ENCODE data around the gene IL20RB.
"Not testable (repeated sequence)": the region's sequence is repeated elsewhere in the genome, so short reads cannot be mapped to it uniquely, and the experiment has no call there.

Gene IL20RB

DNA sequence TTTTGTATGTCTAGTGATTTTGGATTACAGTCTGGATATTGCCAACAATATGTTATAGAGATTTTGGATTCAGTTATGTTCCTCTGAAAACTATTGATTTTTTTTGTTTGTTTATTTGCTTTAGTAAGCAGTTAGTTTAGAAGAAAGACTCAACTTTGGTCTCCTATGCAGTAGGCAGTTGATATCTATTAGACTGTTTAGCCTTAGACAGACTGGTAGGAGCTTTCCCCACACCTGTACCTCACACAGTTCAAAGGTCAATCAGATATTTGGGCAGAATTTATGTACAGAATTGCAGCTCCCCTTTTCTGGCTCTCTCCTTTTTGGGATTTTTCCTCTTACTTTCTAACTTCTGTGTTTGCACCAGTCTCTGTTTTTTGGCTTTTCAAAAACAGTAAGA lies 42.3 kb downstream of the IL20RB start:
- H3K27ac ChIP-seq (ENCODE audit: extremely low read depth, low read depth, low read length) = no peak overlapping the region
- H3K4me3 ChIP-seq (ENCODE audit: low read depth, low read length) = no peak overlapping the region
- H3K9me3 ChIP-seq (ENCODE audit: control insufficient read depth, insufficient read depth, low read depth, low read length) = no peaks in the 10 kb centered on the region
- ChIA-PET CTCF (no interaction called here), POLR2A (no interaction called here)
- no peak for TF ChIP-seq ZNF354C (tag by site-specific recombination; IDR thresholded peaks at IDR 0.05; ENCODE audit: borderline replicate concordance, low read depth)
- no peak for TF ChIP-seq ZNF501 (tag by site-specific recombination; IDR thresholded peaks at IDR 0.05)
- TF ChIP-seq BCL11B (tag by site-specific recombination; IDR thresholded peaks at IDR 0.05; ENCODE audit: low read depth) = no peak
- TF ChIP-seq, protein P1, sequence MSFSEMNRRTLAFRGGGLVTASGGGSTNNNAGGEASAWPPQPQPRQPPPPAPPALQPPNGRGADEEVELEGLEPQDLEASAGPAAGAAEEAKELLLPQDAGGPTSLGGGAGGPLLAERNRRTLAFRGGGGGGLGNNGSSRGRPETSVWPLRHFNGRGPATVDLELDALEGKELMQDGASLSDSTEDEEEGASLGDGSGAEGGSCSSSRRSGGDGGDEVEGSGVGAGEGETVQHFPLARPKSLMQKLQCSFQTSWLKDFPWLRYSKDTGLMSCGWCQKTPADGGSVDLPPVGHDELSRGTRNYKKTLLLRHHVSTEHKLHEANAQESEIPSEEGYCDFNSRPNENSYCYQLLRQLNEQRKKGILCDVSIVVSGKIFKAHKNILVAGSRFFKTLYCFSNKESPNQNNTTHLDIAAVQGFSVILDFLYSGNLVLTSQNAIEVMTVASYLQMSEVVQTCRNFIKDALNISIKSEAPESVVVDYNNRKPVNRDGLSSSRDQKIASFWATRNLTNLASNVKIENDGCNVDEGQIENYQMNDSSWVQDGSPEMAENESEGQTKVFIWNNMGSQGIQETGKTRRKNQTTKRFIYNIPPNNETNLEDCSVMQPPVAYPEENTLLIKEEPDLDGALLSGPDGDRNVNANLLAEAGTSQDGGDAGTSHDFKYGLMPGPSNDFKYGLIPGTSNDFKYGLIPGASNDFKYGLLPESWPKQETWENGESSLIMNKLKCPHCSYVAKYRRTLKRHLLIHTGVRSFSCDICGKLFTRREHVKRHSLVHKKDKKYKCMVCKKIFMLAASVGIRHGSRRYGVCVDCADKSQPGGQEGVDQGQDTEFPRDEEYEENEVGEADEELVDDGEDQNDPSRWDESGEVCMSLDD (tag by site-specific recombination; IDR thresholded peaks at IDR 0.05) = no peak
- TF ChIP-seq ZNF416 (tag by site-specific recombination; IDR thresholded peaks at IDR 0.05) = no peak
- TF ChIP-seq WT1 (tag by site-specific recombination; IDR thresholded peaks at IDR 0.05) = no peak
- no peak for TF ChIP-seq GLIS1 (tag by site-specific recombination; IDR thresholded peaks at IDR 0.05)
- no peak for TF ChIP-seq ZNF768 (tag by site-specific recombination; IDR thresholded peaks at IDR 0.05)
- no peak for TF ChIP-seq ZNF626 (tag by site-specific recombination; IDR thresholded peaks at IDR 0.05)
- TF ChIP-seq, protein P2, sequence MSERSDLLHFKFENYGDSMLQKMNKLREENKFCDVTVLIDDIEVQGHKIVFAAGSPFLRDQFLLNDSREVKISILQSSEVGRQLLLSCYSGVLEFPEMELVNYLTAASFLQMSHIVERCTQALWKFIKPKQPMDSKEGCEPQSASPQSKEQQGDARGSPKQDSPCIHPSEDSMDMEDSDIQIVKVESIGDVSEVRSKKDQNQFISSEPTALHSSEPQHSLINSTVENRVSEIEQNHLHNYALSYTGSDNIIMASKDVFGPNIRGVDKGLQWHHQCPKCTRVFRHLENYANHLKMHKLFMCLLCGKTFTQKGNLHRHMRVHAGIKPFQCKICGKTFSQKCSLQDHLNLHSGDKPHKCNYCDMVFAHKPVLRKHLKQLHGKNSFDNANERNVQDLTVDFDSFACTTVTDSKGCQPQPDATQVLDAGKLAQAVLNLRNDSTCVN (tag by site-specific recombination; optimal IDR thresholded peaks at IDR 0.05) = no peak
- TF ChIP-seq ZSCAN23 (tag by site-specific recombination; IDR thresholded peaks at IDR 0.05) = no peak
- TF ChIP-seq ZNF560 (tag by site-specific recombination; IDR thresholded peaks at IDR 0.05; ENCODE audit: borderline replicate concordance) = no peak
- TF ChIP-seq ZSCAN30 (tag by site-specific recombination; IDR thresholded peaks at IDR 0.05) = no peak
- H3K4me1 ChIP-seq (ENCODE audit: control insufficient read depth, insufficient read depth, low read length) = no peaks in the 10 kb centered on the region
- H3K36me3 ChIP-seq (ENCODE audit: control insufficient read depth in 2 of 2, insufficient read depth in 1 of 2, low read length in 2 of 2) = no peaks in the 10 kb centered on the region

- H3K27ac ChIP-seq (ENCODE audit: extremely low read depth, low read depth, low read length); H3K4me1 ChIP-seq (ENCODE audit: control insufficient read depth, insufficient read depth, low read length); H3K9me3 ChIP-seq (ENCODE audit: control insufficient read depth, insufficient read depth, low read depth, low read length); POLR2A ChIA-PET; H3K4me3 ChIP-seq (ENCODE audit: low read depth, low read length); H3K36me3 ChIP-seq (ENCODE audit: control insufficient read depth in 2 of 2, insufficient read depth in 1 of 2, low read length in 2 of 2): not testable (repeated sequence)
- CTCF ChIA-PET = interaction anchor here (0.6 kb wide), 1 partner anchor 220 kb away, joined by 3 read pairs; no protein-coding TSS in a partner anchor
Observed at GRCh38 chr3:137007376-137007775, 49.6 kb downstream of the IL20RB start.

GRCh38 chr3:137008131-137008530 lies 50.3 kb downstream of the IL20RB start:
- Histone ChIP-seq H3K9me3 (ENCODE audit: control insufficient read depth, insufficient read depth, low read depth, low read length) (no peaks in the 10 kb centered on the region), H3K36me3 (ENCODE audit: control insufficient read depth in 2 of 2, insufficient read depth in 1 of 2, low read length in 2 of 2) (no peaks in the 10 kb centered on the region), H3K4me1 (ENCODE audit: control insufficient read depth, insufficient read depth, low read length) (no peaks in the 10 kb centered on the region), H3K4me3 (ENCODE audit: low read depth, low read length) (no peak overlapping the region), H3K27ac (ENCODE audit: extremely low read depth, low read depth, low read length) (no peak overlapping the region)
- POLR2A ChIA-PET = no interaction called here
- CTCF ChIA-PET = interaction anchor here (0.6 kb wide), 1 partner anchor 219 kb away, joined by 3 read pairs; no protein-coding TSS in a partner anchor
- TF ChIP-seq ZNF112 (tag by site-specific recombination; IDR thresholded peaks at IDR 0.05) (no peak), KLF17 (tag by site-specific recombination; IDR thresholded peaks at IDR 0.05) (no peak), ZNF280D (tag by site-specific recombination; IDR thresholded peaks at IDR 0.05) (no peak), ZNF350 (tag by site-specific recombination; IDR thresholded peaks at IDR 0.05) (no peak), ZNF239 (tag by site-specific recombination; IDR thresholded peaks at IDR 0.05) (no peak), ZNF560 (tag by site-specific recombination; IDR thresholded peaks at IDR 0.05; ENCODE audit: borderline replicate concordance) (no peak), ZNF341 (tag by site-specific recombination; IDR thresholded peaks at IDR 0.05; ENCODE audit: low read depth) (no peak), ZNF23 (tag by site-specific recombination; IDR thresholded peaks at IDR 0.05; ENCODE audit: borderline replicate concordance) (no peak), ZNF266 (tag by site-specific recombination; IDR thresholded peaks at IDR 0.05; ENCODE audit: low read depth) (no peak), ZNF792 (tag by site-specific recombination; IDR thresholded peaks at IDR 0.05) (no peak), ZNF830 (tag by site-specific recombination; IDR thresholded peaks at IDR 0.05; ENCODE audit: low read depth) (no peak)
- TF ChIP-seq, protein P3, sequence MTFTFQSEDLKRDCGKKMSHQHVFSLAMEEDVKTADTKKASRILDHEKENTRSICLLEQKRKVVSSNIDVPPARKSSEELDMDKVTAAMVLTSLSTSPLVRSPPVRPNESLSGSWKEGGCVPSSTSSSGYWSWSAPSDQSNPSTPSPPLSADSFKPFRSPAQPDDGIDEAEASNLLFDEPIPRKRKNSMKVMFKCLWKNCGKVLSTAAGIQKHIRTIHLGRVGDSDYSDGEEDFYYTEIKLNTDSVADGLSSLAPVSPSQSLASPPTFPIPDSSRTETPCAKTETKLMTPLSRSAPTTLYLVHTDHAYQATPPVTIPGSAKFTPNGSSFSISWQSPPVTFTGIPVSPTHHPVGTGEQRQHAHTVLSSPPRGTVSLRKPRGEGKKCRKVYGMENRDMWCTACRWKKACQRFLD (tag by site-specific recombination; IDR thresholded peaks at IDR 0.05) = no peak

All from HEK293 (cell line).